Central memory CD4-positive, alpha-beta T cell (primary cell): ENCODE measurements around the gene HEG1.
"Not testable (repeated sequence)": the region's sequence is repeated elsewhere in the genome, so short reads cannot be mapped to it uniquely, and the experiment has no call there.

Experiments
- DNase-seq: peaks from one replicate; pipeline ENCODE4 v3.0.0; 2022
- total RNA-seq, 3 experiments: gene quantifications; one replicate each; lab custom pipeline; 2026; lab: John Stamatoyannopoulos, UW

HEG1 gene, protein sequence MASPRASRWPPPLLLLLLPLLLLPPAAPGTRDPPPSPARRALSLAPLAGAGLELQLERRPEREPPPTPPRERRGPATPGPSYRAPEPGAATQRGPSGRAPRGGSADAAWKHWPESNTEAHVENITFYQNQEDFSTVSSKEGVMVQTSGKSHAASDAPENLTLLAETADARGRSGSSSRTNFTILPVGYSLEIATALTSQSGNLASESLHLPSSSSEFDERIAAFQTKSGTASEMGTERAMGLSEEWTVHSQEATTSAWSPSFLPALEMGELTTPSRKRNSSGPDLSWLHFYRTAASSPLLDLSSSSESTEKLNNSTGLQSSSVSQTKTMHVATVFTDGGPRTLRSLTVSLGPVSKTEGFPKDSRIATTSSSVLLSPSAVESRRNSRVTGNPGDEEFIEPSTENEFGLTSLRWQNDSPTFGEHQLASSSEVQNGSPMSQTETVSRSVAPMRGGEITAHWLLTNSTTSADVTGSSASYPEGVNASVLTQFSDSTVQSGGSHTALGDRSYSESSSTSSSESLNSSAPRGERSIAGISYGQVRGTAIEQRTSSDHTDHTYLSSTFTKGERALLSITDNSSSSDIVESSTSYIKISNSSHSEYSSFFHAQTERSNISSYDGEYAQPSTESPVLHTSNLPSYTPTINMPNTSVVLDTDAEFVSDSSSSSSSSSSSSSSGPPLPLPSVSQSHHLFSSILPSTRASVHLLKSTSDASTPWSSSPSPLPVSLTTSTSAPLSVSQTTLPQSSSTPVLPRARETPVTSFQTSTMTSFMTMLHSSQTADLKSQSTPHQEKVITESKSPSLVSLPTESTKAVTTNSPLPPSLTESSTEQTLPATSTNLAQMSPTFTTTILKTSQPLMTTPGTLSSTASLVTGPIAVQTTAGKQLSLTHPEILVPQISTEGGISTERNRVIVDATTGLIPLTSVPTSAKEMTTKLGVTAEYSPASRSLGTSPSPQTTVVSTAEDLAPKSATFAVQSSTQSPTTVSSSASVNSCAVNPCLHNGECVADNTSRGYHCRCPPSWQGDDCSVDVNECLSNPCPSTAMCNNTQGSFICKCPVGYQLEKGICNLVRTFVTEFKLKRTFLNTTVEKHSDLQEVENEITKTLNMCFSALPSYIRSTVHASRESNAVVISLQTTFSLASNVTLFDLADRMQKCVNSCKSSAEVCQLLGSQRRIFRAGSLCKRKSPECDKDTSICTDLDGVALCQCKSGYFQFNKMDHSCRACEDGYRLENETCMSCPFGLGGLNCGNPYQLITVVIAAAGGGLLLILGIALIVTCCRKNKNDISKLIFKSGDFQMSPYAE (N-terminal part only)
- total RNA-seq, result 18.9 to 48.8 (median 45.4) reads per million in 3 experiments

DNA sequence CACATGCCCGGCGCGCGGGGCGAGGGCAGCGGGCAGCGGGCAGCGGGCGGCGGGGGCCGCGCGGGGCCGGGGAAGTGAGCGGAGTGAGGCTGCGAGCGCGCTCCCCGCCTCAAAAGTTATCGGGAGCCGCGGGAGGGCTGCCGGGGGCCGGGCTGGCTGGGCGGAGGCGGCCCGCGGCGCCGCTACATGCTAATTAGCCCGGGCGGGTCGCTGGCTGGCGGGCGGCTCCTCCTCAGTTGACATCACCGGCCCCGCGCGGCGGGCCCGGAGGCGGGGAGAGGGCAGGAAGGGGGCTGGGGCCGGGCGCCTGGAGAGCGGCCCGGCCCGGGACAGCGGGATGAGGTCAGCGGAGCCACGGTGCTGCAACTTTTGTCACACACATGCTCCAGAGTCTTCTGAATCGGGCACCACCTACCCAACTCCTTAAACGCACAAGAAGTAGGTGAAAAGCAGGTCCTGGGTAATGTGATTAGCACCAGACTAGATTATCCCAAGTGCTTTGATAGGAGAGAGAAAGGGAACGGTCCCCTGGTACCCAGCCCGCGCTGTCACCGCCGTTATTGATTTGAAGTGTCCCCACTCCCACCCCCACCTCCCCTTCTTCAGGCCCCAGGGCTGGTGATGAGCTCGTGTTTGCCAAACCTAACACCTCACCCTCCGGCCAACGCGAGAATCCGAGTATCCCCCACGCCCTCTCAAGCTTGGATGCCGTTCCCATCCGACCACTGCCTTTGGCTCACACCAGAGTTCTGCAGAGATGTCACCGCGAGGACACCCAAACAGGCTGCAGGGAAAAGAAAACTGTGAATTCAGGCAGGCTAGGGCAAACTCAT is at the start of gene HEG1:
Gene HEG1 (minus strand): TSS at position 85 of the 833 bp plus-strand sequence. CDS start 107 bp downstream, outside the sequence.
- peak; percentile 74 for DNase-seq

DNA sequence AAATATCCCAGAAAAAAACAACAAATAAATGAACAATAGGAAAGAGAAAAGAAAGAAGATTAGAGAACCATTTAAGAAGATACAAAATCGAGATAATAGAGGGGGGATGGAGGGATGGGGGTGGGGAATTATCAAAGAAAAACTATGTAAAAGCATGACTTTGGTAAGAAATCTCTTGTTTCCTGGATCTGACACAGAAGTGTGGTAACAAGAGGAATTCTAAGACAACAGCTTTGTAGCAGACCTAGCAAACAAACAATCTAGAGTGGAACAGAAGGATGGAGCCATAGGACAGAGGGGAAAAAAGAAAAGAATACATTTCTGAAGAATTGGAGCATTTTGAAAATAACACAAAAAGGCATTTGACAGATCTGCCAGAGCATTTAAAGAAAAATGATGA is 49.3 kb upstream of the HEG1 start:
- no peak for DNase-seq

DNA sequence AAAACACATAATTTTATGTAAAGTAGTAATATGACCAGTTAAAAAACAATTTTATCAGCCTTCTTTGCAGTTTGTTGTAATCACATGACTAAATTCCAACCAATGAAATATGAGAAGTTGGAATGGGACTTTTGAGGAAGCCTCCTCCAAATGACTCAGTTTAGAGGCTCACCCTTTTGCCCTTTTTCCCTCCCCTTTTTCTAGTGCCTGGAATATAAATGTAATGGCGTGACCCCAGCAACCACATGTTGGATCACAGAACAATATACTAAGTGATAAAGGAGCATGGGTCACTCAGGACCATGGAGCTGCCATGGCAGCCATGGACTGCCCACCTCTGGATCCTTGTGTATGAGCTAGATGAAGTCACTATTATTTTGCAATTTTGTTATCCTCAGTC is 48.8 kb upstream of the HEG1 start:
- DNase-seq, result no peak

DNA sequence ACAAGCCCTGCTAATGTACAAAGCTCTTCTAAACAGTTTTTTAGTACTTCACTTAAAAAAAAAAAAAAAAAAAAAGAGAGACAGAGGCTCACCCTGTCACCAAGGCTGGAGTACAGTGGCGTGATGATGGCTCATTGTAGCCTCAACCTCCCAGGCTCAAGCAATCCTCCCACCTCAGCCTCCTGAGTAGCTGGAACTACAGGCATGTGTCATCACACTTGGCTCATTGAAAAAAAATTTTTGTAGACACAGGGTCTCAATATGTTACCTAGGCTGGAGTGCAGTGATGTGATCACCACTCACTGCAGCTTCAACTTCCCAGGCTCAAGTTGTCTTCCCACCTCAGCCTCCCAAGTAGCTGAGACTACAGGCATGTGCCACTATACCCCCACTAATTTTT is 47.6 kb upstream of the HEG1 start:
- no peak for DNase-seq

DNA sequence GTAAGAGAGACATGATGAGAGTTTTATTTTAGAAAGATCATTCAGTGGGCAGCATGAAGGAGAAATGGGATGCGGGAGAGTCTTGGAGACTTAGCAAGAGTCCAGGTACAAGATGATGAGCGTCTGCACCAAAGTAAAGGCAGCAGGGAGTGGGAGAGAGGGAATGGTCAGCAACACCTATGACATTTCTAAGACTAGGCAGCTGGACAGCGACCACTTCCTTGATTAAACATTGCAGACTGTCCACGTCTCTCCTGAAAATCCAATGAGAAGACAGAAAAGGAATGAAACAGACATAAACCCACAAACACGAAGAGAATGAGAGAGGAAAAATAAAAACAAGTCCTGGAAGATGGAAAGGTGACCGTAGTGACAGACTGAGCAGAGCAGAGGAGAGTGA is 46.7 kb upstream of the HEG1 start:
- DNase-seq, result no peak

DNA sequence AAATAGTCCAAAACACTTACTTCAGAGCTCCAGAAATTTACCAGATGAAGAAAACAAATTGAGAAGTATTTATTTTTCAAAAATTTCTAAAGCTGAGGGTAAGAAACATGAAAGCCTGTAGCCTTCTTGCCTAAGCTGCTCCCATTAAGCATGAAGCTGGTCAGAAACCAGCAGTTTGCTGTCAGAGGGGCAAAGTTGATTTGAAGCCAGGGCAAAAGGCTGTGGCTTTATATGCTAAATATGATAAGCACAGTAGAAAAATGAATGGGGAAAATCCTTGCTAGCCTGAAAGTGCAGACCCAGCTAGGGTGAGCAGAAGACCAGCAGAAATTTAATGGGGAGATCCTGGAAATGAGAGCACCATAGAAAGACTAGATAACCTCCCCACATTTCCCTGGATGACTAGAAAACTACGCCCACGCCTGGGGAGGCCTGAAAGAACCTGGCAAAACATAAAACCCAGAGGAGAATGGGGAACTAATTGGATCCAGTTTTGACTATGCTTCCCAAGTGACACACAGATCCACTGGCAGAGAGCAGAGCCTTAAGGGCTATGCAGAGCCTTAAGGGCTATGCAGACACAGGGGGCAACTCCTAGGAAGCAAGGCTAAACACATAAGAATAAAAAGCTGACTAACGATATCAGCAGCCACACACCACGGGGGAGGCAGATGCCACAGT is 43.0 kb upstream of the HEG1 start:
- no peak for DNase-seq

DNA sequence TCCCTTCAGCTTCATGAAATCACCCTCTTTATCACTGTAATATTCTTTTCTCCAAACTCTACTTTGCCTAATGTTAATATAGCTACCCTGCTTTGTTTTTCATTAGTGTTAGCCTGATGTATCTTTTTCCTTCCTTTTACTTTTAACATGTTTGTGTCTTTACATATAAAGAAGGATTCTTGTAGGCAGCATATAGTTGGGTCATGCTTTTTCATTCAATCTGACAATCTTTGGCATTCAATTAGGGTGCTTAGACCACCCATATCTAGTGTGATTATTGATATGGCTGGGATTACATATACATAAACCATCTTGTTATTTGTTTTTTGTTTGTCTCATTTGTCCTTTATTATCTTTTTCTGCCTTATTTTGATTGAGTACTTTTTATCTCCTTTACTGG is 34.9 kb upstream of the HEG1 start:
- DNase-seq, result no peak

DNA sequence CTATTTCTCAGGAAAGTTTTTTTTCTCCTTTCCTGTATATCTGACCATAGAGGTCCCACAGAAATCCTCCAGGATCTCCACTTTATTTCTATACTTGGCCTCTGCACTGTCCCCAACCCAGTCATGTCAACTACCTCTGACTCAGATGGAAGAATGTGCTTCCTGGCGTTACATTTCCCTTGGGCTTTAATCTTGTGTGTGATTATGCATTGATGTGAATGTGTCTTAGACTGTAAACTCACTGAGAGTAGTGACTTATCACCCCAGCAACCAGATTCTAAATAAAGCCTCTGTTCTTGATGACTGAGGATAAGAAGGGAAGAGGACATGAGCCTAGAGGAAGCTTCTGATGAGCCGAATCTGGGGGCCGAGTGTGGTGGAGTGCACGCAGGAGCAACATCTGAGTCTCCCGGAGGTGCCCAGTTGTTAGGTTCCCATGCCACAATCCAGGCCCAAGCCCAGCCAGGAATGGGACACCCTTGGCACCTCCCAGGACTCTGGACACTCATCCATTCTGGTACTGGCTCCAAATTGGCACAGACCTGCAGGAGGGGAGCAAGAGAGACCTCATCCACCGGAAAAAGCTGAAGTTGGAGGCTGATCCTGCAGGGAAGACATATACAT is 32.1 kb upstream of the HEG1 start:
- DNase-seq, result no peak

DNA sequence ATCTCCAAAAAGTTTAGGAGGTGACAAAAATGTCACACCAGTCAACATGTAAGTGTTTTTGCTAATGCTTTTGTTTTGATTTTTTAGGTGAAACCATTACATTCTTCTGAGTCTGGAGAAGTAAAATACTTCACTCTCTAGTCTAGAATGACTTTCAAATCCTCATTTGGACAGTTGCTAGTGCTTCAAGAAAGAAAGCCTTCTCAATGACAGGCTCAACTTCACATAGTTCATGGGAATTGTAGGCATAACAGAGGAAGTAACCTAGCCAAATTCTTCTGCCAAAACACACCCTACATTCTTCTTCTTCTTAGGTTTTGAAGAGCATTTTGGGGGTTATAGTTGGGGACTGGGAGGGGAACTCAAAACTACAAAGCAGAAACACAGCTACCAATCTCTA is 29.4 kb upstream of the HEG1 start:
- DNase-seq, result no peak

DNA sequence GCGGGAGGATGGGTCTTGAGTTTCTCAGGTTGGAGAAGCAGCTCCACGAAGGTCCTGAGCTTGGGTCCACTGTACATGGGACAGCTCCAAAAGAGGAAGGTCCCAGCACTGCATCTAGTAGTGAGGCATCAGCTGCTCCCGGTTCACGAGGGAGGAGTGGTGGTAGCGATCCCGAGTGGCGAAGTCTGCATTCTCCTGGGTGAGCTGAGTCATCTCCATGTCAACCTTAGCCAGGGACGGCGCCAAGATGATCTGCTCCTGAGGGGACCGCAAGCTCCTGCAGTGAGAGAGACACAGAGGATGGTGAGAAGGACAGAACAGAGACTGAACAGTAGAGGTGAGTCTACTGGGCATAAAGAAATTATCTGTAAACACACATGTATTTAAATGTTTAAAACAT is 28.0 kb upstream of the HEG1 start:
- DNase-seq, result no peak

DNA sequence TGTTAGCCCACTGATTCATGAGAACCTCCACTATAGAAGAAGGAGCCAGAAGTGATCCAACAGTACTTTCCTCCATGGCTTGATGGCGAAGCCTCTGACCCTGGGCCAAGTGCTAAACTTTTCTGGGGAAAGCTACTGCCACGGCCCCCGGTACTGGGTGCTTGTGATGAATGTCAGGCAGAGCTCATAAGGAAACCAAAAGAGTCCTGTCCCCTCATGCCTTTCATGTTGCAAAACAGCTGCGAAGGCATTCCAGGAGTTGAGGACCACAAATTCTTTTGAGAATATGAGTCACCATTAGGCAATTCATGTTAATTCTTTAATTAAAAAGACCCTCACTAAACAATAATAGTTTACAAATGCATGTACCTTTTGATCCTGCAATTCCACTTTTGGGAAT is 26.5 kb upstream of the HEG1 start:
- not testable (repeated sequence) for DNase-seq

DNA sequence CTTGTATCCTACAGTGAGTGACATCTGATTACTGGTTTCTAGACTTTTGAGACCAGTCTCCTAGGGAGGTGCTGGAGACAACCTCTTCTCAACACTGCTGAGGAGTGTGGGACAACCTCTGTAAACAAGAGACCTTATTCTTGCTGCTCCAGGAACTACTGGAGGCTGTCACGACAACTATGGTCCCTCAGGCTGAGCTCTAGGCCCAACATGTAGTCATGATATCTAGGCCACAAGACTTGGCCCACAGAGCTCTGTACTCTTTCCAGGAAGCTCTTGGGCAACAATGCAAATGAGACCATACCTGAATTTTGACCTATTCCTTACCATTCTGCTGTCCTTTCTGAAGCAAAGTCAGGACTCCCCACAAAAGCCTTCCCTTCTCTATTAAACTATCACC is 24.3 kb upstream of the HEG1 start:
- DNase-seq, result no peak

DNA sequence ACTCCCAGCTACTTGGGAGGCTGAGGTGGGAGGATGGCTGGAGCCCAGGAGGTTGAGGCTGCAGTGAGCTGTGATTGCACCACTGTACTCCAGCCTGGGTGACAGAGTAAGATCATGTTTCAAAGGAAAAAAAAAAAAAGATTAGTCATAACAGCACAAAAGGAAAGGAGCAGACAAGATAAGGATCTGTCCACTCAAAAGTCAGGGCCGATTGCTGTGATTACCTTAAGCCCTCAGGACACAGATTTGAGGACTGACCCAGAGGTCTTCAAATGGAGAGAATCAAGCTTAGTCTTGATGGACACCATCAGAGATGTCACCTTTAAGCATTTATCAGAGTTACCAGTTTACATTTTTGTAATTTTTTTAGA is 23.9 kb upstream of the HEG1 start:
- no peak for DNase-seq

DNA sequence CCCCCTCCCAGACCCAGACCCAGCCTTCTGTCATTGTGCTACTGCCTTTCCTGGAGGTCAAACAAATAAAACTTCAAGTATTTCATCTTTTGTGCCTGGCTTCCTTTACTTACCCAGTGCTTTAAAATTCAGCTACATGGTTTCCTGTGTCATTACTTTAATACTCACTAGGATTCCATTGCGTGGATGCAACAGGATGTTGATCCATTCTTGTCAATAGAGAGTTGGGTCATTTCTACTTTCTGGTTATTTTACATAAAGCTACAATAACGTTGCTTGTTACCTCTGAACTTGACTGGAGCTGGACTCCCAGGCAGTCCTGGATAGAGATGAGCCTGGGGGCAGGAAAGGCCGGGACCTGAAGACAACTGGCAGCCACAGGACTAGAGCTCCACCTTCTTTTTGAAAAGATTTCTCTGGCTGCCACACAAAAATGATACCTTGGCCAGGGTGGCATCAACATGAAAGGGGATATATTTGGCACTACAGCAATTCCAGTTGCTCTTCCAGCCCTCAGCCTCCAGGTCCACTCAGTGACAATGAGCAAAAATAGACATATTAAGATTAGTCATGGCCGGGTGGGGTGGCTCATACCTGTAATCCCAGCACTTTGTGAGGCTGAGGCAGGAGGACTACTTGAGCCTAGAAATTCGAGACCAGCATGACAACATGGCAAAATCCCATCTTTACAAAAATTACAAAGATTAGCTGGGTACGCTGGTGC is 23.3 kb upstream of the HEG1 start:
- no peak for DNase-seq

DNA sequence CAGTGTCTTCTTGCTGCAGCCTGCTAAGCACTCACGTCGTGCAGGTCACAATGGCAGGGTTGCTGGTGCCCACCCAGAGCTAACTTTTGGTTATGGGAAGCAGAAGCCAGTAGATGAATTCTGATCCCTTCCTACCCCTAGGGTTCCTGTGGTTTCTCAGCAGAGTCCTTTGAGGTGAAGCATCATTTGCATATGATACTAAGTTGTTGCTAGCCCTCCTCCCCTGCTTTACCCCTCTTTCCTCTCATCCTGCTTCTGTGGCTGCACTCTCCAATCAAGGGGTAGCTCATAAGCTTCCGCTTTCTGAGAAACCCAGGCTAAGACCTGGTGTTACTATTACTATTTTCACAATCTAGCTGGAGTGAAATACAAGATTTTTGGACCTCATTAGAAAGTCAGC is 22.1 kb upstream of the HEG1 start:
- no peak for DNase-seq

DNA sequence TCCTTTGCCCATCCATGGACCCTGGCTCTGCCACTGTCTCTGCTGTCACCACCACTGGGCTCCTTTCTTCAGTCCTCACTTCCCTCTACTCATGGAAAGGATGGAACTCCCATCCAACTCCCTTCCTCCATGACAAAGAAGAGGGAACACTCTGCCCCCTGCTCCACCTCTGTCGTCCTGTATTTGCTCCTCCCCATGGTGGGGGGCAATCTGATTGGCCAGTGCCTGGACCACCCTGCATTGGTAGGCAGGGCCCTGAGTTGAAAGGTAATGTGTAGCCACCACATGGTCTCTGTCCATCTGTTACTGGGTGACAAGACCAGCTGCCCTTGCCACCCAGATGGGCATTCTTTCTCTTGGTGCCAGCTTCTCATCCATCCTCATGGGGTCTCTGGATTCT is 20.7 kb upstream of the HEG1 start:
- DNase-seq, result no peak

DNA sequence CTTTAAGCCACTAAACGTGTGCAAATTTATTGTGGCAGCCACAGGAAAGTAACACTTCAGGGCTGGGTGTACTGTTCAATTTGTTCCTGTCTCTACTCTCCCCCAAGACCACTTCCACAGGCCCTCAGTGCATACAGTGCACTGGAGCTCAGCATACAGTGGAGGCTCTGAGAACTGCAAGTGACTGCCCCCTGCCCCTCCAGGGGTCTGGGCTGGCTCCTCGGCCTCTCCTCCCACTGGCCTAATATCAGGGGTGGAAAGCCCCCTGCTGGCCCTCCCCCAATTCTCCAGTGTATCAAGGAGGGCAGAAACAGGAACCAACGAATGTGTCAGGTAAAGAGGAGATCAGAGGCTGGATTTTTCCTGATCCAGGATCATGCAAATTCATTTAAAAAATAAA is 19.9 kb upstream of the HEG1 start:
- no peak for DNase-seq

DNA sequence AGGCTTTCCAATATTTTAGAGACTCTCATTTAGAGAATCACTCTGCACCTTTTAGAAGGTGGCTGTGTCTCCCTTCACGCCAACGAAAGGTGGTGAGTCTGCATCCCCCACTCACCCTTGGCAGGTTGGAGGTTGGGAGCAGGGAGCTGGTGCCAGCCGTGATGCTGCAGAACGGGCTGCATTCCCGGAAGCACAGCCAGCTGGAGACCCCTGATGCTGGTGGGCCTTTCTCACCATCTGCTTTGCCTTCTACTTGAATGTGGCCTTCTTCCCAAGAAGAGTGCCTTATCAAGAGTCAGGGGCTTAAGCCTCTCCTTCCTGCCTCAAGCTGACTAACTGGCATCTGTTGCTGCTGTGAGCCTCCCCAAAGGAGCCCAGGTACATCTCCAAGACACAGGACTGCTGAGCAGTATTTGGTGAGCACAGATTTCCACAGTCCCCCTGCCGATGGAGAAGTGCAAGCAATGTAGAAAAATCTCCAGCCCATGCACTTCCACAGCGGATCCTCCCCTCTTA is 17.7 kb upstream of the HEG1 start:
- DNase-seq, result no peak

DNA sequence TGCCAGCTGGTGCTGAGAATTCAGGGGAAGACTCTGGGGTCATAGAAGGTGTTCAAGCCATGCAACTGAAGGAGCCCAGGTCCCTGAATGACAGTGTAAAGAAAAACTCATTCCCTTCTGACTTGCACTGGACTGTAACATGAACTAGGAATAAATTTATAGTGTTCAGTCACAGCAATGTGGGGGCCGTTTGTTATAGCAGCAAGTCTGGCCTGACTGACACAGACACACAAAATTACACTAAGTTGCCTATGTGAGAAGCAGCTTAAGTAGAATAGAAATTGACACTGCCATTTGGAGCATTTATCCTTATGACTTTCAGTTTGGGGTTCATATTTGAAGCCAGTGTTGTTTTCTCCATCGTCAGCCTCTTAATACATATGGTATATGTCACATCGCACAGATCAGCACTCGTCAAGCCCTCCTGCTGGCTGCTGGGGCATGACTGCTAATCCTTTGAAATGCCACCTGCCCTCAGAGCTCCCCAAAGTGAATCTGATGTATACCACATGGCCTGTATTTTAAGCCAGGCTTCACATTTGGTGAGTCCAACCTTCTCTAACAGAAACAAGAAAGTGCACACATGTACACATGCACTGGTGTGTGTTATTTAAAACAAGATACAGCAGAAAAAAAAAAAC is 17.1 kb upstream of the HEG1 start:
- DNase-seq, result no peak

DNA sequence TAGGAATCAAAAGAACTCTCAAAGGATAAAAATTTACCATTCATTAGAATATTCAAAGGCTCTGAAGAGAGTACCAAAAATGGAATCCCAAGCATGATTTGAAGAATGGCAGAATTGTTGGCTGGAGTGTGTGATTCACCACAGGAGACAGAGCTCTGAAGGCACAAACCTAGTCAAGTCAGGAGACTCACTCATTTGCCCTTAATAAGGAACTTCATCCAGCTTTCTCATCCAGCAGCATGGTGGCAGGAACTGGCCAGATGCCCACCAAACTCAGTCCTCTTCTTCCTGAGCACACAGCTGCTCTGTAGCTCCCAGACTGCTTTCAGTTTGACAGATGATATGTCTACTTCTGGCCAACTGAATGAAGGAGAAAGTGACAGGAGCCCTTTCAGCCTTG is 16.5 kb upstream of the HEG1 start:
- no peak for DNase-seq
